GM19240 (cell line): Measurements from ENCODE around the gene DMRTB1.

Source experiments
- DNase-seq: peaks from one replicate; pipeline ENCODE4 v3.0.0; 2011; ENCODE audit warnings: low spot score; ENCODE audit not compliant: insufficient read length

Gene DMRTB1

DNA sequence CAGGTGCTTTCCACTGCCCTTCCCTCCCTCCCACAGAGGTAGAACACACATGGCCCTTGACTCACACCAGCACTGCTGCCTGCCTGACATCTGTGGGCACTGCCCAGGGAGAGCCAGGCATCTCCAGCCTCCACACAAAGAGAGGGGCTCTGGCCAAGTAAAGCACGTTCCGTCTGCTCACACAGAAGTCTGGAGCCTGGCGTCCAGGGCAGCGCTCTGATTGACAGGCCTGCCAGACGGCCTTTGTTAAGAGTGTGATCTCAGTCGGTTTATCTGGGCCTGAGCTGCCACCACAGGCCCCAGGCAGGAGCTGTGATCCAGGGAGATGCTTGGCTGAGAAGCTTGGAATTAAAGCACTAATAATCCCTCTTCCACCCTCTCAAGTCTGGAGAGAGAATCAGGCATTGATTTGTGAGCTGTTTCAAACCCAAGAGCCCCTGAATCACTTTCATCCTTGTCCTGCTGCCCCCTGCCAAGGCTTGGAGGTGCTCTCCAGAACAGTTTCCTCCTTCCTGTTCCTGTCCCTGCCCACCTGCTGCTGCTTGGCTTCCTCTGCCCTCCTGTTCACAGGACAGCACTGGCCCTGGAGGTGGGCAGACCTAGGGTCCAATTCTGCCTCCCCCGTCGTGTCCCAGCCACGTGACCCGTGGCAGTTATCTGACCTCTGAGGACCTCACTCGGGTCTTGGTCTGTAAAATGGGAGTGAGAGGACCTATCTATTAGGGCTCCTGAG lies 3.7 kb downstream of the DMRTB1 start:
- no peak for DNase-seq

DNA sequence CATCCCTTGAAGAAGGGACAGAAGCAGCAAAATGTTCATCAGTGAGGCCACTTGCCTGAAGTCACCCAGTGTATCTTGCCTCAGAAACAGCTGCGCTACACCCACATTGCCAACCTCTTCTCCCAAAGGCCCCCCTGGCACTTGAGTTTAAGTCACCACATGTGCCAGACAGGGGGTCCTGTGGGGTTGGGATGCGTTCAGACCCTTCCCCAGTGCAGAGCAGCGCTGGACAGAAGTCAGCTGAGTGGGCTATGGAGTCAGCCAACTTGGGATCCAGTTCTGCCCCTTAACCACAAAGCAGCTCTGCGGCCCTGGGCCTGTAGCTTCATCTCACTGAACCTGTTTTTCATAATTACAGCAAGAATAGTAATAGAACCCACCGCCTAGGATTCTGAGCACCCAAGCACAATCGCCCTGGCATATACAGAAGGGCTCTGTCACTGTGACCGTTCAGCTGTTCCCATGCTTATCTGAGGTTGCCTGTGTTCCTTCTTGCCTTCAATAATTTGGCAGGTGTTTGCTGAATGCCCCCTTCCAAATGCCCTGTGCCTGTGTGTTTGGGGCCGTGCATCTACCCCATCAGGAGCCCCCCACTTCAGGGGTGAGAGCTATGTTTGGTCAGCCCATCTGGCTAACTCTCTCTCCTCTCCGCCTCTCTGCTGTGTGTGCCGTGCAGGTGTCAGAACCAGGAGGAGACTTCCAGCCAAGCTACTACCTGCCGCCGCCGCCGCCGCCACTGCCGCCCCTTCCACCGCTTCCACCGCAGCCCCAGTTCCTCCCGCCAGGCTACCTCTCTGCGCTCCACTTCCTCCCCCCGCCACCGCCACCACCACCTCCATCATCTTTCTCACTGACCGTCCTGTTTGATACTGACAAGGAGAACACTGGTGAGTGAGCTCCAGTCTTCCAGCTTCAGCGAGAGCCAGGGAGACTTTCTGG lies 5.0 kb downstream of the DMRTB1 start:
- DNase-seq: no peak

DNA sequence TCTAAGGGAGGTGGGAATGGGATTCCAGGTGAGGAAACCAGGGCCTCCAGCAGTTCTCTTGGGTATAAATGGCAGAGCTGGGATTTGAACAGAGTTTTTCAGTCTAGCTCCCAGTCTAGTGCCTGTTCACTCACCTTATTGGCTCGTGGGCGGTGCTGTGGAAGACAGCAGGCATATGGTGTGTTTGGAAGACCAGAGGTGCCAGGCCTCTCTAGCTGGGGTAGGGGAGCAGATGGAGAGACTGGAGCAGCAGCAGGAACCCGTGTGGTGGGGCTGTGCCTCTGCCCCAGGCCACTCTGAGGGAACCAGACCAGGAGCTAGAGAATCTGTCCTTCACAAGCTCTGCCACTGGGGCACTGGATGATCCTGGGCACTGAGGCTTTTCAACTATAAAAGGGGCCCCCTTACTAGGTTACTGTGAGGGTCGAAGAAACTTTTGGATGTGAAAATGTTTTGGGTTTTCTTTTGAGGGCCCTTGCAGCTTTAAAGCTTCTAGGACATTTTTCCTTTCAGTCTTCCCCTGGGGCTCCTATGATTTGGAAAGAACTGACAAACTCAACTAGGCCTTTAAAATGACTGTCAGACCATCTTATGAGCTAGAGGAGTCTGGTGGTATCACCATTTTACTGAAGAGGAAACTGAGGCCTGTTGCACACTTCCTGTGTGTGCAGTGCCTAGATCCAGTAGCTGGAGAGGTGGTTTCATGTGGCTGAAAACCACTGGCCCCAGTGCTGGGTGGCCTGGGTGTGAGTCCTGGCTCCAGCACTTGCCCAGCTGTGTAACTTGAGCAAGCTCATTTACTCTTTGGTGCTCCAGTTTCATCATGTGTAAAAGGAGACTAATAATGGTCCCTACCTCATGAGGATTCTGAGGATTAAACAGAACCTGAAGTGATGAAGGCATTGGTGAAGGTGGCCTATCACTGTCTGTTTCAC lies 6.1 kb downstream of the DMRTB1 start:
- no peak for DNase-seq

DNA sequence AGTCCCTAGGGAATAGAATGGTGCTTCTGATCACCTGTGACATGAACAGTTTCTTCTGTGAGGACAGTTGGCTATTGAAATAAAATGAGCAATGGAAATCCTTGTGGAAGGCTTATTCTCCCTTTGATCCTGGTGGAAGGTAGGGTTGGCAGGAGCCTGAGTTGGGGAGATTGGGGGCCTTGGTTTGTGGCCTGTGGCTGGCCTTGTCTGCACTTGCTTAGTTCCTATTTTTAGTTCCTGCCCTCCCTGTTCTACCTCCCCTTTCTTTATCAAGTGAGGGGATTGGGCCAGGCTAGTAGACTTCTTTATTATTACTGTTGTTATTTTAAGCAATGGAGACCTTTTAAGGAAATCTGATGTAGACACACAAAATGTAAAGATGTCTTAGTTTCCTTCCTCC lies 8.2 kb downstream of the DMRTB1 start:
- DNase-seq: no peak

DNA sequence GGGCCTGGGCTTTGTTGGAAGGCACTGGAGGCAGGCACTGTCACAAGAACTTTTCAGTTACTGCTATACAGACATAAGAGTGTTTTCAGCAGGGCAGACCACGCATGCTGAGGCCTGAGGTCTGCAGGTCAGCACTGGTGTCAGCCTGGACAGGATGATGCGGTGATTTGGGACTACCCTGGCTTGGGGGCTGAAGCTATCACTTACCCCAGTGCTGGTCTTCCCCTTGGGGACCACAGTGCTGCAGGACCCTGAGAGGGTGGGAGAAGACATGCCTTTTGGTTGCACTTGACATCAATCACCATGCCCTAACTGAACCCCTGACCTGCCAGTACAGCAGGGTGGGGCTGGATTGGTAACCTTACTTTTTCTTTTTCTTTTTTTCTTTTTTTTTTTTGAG lies 9.2 kb downstream of the DMRTB1 start:
- DNase-seq: no peak

DNA sequence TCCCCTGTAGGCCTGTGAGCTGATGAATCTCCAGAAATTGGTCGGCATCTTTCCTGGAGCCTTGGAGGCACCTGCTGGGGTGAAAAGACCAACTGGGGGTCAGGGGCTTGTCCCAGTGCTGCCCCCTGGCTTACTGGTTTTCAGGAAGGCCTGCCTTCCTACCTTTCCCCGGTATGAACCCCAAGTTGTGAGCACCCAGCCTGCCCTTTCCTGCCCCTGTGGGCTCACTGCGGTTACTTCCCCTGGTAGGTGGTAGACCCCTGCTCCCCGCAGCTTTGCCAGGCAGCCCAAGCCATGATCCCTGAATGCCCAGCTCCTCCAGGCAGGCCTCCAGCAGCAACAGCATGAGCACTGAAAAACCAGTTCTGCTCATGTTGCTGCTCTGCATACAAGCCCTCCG lies 10.2 kb downstream of the DMRTB1 start:
- DNase-seq: no peak

DNA sequence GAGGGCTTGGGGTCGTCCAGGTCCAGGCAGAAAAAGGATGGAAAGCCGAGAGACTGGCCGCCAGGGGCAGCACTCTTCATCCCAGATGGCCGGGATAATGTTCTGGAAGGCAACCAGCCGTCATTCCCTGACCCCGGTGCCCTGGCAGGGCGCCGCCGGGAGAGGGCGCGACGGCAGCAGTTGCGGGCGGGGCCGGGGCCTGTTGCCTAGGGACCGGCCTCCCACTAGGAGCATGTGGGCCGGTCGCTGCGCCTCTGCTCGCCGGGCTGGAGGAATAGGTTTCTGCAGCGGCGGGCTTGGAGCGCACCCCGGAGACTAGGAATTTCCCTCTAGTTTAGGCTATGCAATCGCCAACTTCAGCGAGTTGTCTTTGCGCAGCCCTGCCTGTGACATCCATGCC lies 11.0 kb downstream of the DMRTB1 start:
- no peak for DNase-seq

DNA sequence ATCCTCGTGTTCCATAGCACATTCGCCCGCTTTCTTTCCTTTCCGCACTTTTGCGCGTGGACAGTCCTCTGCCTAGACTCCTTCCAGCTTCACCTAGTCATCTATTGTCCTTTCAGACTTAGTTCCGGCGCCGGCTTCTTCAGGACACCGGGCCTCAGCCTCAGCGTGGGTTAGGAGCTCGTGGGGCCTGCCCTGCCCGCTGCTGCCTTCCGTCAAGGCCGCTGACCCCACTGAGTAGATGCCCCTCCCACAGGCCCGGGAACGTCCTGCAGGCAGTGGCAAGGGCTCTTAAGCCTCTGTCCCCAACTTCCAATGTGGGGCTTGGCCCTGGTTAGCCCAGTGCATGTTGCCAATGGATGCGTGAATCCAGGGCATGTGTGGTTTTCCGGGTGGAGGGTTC lies 11.4 kb downstream of the DMRTB1 start:
- no peak for DNase-seq

DNA sequence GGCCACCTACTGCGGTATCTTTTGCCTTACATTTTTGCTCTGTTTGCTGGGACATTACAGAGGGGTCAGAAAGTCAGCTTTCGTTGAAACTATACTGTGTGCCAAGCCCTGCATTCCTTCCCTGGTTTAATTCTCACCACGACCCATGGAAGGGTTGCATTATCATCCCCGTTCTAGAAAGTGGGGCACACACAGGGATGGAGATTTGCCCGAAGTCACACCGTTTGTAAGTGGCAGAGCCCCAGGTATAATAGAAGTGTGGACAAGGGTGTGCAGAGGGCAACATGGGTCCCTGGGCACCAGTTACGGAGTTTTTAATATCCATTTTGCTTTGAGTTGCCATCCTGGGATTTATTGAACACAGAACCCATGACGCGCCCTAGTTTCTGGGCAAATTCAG lies 11.8 kb downstream of the DMRTB1 start:
- DNase-seq: no peak

DNA sequence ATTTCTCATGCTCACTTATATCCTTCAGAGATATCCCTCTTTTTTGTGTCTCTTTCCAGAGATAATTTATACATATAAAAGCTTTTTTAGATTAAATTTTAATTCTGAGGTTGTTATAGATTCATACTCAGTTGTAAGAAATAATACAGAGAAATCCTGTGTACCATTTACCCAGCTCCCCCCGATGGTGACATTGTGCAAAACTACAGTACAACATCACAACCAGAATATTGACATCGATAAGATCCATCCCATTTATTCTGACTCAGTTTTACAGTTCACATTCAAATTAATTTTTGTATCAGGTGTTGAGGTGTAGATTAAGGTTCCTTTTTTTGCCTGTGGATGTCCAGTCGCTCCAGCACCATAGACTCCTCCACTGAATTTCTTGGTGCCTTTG lies 14.3 kb downstream of the DMRTB1 start:
- no peak for DNase-seq

DNA sequence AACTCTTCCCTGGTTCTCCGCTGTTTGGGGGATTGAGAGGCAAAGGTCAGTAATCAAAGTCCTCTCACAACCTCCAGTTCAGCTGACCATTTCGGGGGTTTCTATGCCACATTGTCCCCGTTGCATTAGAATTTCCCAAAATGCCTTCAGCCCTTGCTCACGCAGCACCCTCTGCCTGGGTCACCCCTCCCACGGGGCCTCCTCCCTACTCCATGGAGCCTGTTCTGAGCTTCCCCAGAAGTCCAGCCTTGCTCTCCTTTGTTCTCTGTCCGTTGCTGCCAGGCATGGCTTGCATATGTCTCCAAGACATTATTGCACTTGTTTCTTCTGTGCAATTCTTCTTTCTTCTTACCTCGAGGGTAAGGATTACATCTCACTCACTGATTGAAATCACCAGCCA lies 16.5 kb downstream of the DMRTB1 start:
- DNase-seq: no peak

DNA sequence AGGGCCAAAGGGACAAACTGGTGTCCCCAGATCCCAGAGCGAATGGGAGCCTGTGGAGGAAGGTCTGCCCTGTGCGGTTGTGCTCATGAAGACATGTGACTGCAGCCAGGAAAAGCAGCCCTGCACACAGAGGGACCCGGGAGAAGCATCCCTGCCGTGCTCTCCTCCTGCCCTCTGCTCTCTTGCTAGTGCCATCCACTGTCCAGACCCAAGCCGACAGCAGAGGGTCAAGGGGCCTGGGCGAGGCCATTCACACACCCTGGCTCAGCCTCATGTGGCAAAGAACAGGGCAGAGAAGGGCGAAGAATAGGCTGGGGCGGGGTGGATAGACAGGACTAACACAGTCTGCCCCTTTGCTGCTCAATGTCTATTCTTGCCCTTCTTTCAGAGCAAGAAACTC lies 17.4 kb downstream of the DMRTB1 start:
- no peak for DNase-seq

DNA sequence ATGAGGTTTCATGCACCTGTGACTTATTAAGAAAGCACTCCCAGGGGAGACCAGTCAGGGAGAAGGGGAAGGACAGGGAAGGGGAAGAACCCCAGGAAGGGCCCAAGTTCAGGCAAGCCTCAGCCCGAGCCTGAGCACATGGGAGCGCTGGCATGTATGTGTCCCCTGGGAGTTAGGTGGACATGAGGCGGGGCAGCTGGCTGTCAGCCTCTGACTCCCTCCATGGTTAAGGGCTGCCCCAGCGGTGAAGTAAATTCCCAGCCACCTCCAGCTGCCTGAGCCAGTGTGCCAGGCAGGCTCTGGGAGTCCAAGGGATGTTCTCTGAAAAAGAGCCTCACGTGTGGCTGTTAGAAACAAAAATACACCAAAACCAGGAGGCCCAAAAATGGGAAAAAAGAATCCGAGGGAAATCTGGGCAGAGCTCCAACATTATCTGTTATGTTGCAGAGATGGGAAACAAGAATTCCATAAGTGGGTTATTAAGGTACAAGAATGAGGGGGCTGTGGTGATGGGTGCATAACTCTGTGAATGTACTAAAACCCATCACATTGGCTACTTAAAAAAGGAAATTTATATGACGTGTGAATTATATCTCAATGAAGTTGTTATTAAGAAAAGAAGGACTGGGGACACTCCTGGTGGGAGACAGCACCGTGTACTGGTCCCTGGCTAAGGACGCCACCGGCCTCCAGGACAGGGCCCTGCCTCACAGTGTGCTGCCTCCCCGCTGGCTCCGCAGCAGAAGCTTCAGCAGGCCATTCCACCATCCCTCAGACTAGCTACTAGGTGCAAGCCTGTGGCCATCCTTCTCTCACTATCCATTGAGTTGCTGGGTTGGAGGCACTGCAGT lies 18.7 kb downstream of the DMRTB1 start:
- DNase-seq: no peak

DNA sequence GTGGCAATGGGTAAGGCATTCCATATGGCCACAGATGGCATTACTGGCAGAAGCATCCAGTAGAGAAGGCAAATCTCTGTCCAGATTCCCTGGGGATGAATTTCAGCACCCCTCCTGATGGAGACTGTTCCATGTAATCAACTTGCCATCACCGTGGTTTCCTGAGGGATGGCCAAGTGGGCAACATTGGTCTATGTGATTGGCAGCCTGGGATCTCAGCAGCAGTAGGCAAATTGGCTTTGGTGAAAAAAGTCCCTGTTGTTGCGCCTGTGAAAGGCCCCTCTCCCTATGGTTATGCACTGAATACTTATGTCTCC lies 19.3 kb downstream of the DMRTB1 start:
- no peak for DNase-seq

DNA sequence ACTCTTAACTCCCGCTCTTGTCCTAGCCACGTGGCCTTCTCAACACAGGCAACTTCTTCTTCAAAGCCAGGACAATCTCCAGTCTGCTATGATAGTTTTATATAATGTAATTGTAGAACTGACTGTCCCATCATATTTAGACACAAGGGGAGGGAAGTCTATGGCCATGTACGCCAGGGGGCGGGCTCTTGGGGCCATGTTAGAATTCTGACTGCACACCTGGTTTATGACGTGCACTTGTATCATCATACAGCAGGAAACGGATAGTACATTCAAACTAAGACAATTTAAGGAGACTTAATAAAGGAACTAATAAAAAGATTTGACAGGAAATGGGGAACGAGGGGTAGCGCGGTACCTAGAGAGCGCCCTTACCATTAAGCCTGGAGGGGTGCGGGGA lies 21.5 kb downstream of the DMRTB1 start:
- DNase-seq: no peak

DNA sequence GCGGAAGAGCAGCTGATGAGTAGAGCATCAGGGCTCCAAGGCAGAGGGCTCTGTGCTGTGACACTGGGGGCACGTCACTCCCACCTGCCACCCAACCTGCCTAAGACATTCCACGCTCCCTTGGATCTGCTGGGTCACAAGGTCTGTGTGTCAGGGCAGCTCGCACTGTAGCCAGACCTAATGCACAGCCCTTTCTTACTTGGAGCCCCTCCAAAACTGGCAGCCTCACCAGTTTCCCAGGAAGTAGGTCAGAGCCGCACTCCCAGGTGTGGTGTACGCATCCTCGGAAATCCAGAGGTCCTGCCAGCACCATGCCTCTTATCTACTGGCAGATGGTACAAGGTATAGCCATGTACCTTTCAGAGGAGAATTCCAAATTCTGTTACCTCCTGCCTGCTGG lies 22.3 kb downstream of the DMRTB1 start:
- DNase-seq: no peak

DNA sequence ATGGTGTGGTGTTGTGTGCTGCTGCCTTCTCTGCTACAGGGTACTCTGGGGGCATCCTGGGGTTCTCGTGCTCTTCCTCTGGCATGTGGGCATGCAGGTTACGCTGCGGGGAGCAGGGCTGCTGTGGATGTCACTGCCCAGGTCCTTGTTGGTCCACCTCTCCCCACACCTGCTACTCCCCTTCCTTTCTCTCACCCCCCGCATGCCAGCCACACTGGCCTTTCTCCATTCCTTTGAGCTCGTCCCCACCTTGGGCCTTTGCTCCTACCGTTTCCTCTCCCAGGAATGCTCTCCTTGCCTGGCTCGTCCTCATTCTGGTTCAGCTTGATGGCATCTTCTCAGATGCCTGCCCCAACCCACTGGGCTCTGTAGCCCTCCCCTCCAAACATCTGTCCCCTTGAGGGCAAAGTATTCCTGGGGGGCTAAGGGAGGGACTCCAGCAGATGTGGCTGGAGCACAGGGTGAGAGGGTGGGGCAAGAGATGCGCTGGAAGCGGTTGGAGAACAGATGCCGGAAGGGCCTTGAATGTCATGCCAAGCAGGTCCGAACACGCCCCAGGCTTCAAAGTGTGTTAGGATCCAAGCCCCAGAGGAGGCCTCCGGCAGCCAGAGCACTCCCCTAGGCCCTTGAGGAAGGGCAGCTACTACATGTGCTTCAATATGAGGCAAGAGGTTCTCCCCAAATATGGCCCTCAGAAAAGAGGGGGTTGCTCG lies 23.4 kb downstream of the DMRTB1 start:
- no peak for DNase-seq

DNA sequence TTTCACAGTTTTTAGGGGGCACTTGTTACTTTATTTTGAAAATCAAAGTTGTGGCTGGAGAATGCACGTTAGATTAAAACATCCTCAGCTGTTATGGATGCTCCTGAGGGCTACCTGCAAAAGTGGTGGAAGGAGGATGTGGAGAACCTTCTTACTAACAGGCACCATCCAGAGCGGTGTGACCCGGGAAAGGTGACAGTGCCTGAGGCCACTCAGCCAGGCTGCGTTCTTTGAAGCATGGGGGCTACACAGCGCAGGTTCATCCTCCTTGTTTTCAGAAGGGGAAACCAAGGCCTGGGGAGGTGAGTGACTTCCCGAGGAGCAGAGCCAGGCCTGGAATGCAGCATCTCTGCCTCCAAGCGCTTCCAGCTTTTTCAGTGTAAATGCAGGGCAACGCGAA lies 24.0 kb downstream of the DMRTB1 start:
- no peak for DNase-seq

DNA sequence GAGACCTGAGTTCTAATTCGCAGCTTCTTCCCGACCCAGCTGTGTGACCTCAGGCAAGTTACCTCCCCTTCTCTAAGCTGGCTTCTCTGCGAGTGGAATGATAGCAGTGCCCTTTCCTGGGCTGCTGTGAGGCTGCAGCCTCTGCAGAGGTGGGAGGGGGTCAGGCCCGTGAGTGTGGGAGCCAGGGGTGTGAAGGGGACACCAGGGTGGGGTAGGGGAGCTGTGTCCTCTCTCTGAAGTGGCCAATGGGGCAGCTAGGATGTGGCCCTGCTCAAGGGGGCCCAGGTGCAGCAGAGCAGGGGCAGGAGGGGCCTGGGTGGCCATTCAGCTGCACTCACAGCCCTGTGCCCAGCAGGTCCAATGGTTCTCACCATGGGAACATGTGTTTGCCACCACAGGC lies 24.5 kb downstream of the DMRTB1 start:
- DNase-seq: no peak
